Neuronal stem cell (in vitro differentiated cells): ENCODE results near the gene MAP3K14. TPM values are rescaled to one million over a fixed set of nuclear protein-coding genes. Genes with fewer than 3 reads are reported as not detected.
A peak's percentile ranks its signal among the peaks of the same experiment; 100 is the strongest.

Experiments
- DNase-seq: peaks from one replicate; pipeline ENCODE4 v3.0.0-alpha.2; 2013; ENCODE audit warnings: low spot score
- H2AFZ ChIP-seq: one replicate; pipeline ENCODE4 v1.6.1; 2013; ENCODE audit warnings: mild to moderate bottlenecking, low read length, inconsistent platforms
- H2AK5ac ChIP-seq: 2 replicates; pipeline ENCODE4 v1.6.1; 2013; ENCODE audit warnings: low read depth, mild to moderate bottlenecking, inconsistent platforms, low read length, moderate library complexity, mixed read lengths
- H2BK120ac ChIP-seq: 2 replicates; pipeline ENCODE4 v1.6.1; 2013; ENCODE audit warnings: low read depth, mild to moderate bottlenecking, inconsistent platforms, low read length, moderate library complexity, mixed read lengths
- H2BK12ac ChIP-seq: one replicate; pipeline ENCODE4 v1.6.1; 2013; ENCODE audit warnings: low read length, inconsistent platforms
- H2BK15ac ChIP-seq: 2 replicates; pipeline ENCODE4 v1.6.1; 2013; ENCODE audit warnings: mild to moderate bottlenecking, low read length, inconsistent platforms, mixed read lengths
- H2BK5ac ChIP-seq: one replicate; pipeline ENCODE4 v1.6.1; 2013; ENCODE audit warnings: inconsistent platforms, mild to moderate bottlenecking, low read length, moderate library complexity
- H3K14ac ChIP-seq: one replicate; pipeline ENCODE4 v1.6.1; 2013; ENCODE audit warnings: low read length, inconsistent platforms
- H3K18ac ChIP-seq: 2 replicates; pipeline ENCODE4 v1.6.1; 2013; ENCODE audit warnings: low read length, inconsistent platforms
- H3K23ac ChIP-seq: 2 replicates; pipeline ENCODE4 v1.6.1; 2013; ENCODE audit warnings: low read depth, mild to moderate bottlenecking, mixed read lengths, low read length, inconsistent platforms; ENCODE audit not compliant: poor library complexity
- H3K27ac ChIP-seq: replicated peaks from 3 replicates; pipeline ENCODE4 v1.5.1; 2013; ENCODE audit warnings: low read length, inconsistent platforms
- H3K27me3 ChIP-seq, 3 experiments: 2 replicates each; pipeline ENCODE4 v1.6.1; 2013; ENCODE audit warnings: low read length in 3 of 3, mild to moderate bottlenecking in 2 of 3, inconsistent platforms in 1 of 3, low read depth in 1 of 3, mixed read lengths in 1 of 3, moderate library complexity in 1 of 3; ENCODE audit not compliant: control insufficient read depth in 3 of 3, insufficient read depth in 3 of 3
- H3K36me3 ChIP-seq, 2 donors: replicated peaks in 1 of 2; 2 replicates each; pipeline ENCODE4 v1.6.1; 2013; ENCODE audit warnings: low read length in 2 of 2; ENCODE audit not compliant: control insufficient read depth in 2 of 2, insufficient read depth in 2 of 2
- H3K4ac ChIP-seq: 2 replicates; pipeline ENCODE4 v1.6.1; 2013; ENCODE audit warnings: inconsistent platforms, mild to moderate bottlenecking, low read length, moderate library complexity
- H3K4me1 ChIP-seq, 2 donors: 1 replicate in 1 of 2; 2 replicates in 1 of 2; pipeline ENCODE4 v1.6.1; 2013; ENCODE audit warnings: low read length in 2 of 2, low read depth in 1 of 2; ENCODE audit not compliant: control insufficient read depth in 2 of 2, insufficient read depth in 1 of 2
- H3K4me2 ChIP-seq: one replicate; pipeline ENCODE4 v1.6.1; 2013; ENCODE audit warnings: mild to moderate bottlenecking, low read length, inconsistent platforms; ENCODE audit not compliant: insufficient read depth, poor library complexity, severe bottlenecking
- H3K4me3 ChIP-seq, 2 donors: 2 replicates each; pipeline ENCODE4 v1.5.1; 2013; ENCODE audit warnings: low read length in 2 of 2, mild to moderate bottlenecking in 2 of 2, inconsistent platforms in 1 of 2, moderate library complexity in 1 of 2
- H3K79me1 ChIP-seq: one replicate; pipeline ENCODE4 v1.6.1; 2013; ENCODE audit warnings: low read depth, mild to moderate bottlenecking, inconsistent platforms, low read length, moderate library complexity
- H3K9ac ChIP-seq: one replicate; pipeline ENCODE4 v1.6.1; 2013; ENCODE audit warnings: mild to moderate bottlenecking, low read depth, low read length, inconsistent platforms; ENCODE audit not compliant: poor library complexity
- H3K9me3 ChIP-seq, 2 donors: replicated peaks in 1 of 2; 2 replicates each; pipeline versions ENCODE3 to v1.6.1; 2013; ENCODE audit warnings: low read length in 2 of 2, mild to moderate bottlenecking in 2 of 2, inconsistent platforms in 1 of 2, low read depth in 1 of 2, mixed read lengths in 1 of 2, moderate library complexity in 1 of 2; ENCODE audit not compliant: control insufficient read depth in 2 of 2, insufficient read depth in 1 of 2
- H4K8ac ChIP-seq: one replicate; pipeline ENCODE4 v1.6.1; 2013; ENCODE audit warnings: low read depth, mild to moderate bottlenecking, inconsistent platforms, low read length, moderate library complexity
- H4K91ac ChIP-seq: one replicate; pipeline ENCODE4 v1.6.1; 2013; ENCODE audit warnings: low read length, low read depth, mild to moderate bottlenecking, inconsistent platforms; ENCODE audit not compliant: poor library complexity
- WGBS, 2 donors: extraction: QIAGEN DNeasy Blood & Tissue Kit; methylation state at CpG; one replicate each; pipeline ENCODE4 v1.1.7; 2013; ENCODE audit warnings: missing lambda C conversion rate in 2 of 2, mixed read lengths in 1 of 2; ENCODE audit not compliant: insufficient read length in 2 of 2, insufficient replicate concordance in 1 of 2; ENCODE audit errors: extremely low coverage in 2 of 2; 5-methylcytosine and 5-hydroxymethylcytosine counted together
- polyA plus RNA-seq, 2 experiments: library from polyadenylated mRNA; stranded (reverse); fragments of 200-250 nt; gene quantifications; one replicate each; pipeline ENCODE4 v1.2.3, GENCODE V29; 2013

The MAP3K14 gene
- polyA plus RNA-seq (2013, experiment 1 of 2) = 3.2 TPM
- 3.2 TPM for polyA plus RNA-seq (2013, experiment 2 of 2)

- no peak for DNase-seq
- no CpG with 5 or more reads among the region's 83 CpGs for WGBS, 2 donors
- peak within 1 kb of the TSS; percentile 94 for H3K27ac ChIP-seq
Measured at GRCh38 chr17:45316434-45317110, at the start of gene MAP3K14. MAP3K14 (minus strand) TSS chr17:45317020; CDS start chr17:45290745, 26,275 bp downstream.

GRCh38 chr17:45366049-45366448 lies 49.2 kb upstream of the MAP3K14 start:
- Histone ChIP-seq H3K9me3 (peaks cover 0 to 2% of the 10 kb centered on the region in 2 donors), H3K36me3 (no peaks in the 10 kb centered on the region), H3K4me3 (no peak overlapping the region), H2BK5ac (peak overlapping the region; percentile 72), H2AFZ (no peak overlapping the region), H3K18ac (no peak overlapping the region), H3K9ac (no peak overlapping the region), H3K14ac (no peak overlapping the region), H2BK12ac (no peak overlapping the region), H2AK5ac (peak overlapping the region; percentile 25), H4K91ac (no peak overlapping the region), H3K79me1 (no peaks in the 10 kb centered on the region), H3K4ac (no peak overlapping the region), H3K4me1 (peaks cover 4 to 14% of the 10 kb centered on the region in 2 donors), H3K27me3 (peaks cover 0 to 4% (median 0%) of the 10 kb centered on the region in 3 experiments), H2BK120ac (no peak overlapping the region), H3K23ac (no peak overlapping the region), H4K8ac (no peak overlapping the region), H3K4me2 (no peak overlapping the region), H3K27ac (no peak overlapping the region), H2BK15ac (peak overlapping the region; percentile 20)
- no peak for DNase-seq
- no CpG with 5 or more reads among the region's 3 CpGs for WGBS, 2 donors

More at GRCh38 chr17:45316434-45317110, at the start of gene MAP3K14:
- Histone ChIP-seq H3K79me1 (peaks cover 5% of the 10 kb centered on the region), H3K4ac (no peak within 1 kb of the TSS), H3K9ac (peak within 1 kb of the TSS; percentile 98), H2BK5ac (no peak within 1 kb of the TSS), H2BK15ac (peak within 1 kb of the TSS; percentile 42), H3K14ac (peak within 1 kb of the TSS; percentile 89), H3K23ac (peak within 1 kb of the TSS; percentile 62), H3K18ac (peak within 1 kb of the TSS; percentile 96), H3K4me1 (peaks cover 6 to 31% of the 10 kb centered on the region in 2 donors), H3K9me3 (no peaks in the 10 kb centered on the region), H3K4me2 (peak within 1 kb of the TSS; percentile 80), H2AK5ac (peak within 1 kb of the TSS; percentile 23), H2BK12ac (no peak within 1 kb of the TSS), H2AFZ (peak within 1 kb of the TSS; percentile 94), H3K4me3 (peak within 1 kb of the TSS; percentile 83 to 90), H3K27me3 (no peaks in the 10 kb centered on the region), H4K8ac (no peak within 1 kb of the TSS), H2BK120ac (no peak within 1 kb of the TSS), H3K36me3 (peaks cover 0 to 3% of the 10 kb centered on the region in 2 donors), H4K91ac (peak within 1 kb of the TSS; percentile 74)

GRCh38 chr17:45364531-45365390 lies 47.9 kb upstream of the MAP3K14 start:
- no peaks in the 10 kb centered on the region for H3K36me3 ChIP-seq
- peak overlapping the region; percentile 74 for H3K18ac ChIP-seq
- no peak overlapping the region for H3K27ac ChIP-seq
- peaks cover 0 to 2% of the 10 kb centered on the region in 2 donors for H3K9me3 ChIP-seq
- H2BK120ac ChIP-seq = no peak overlapping the region
- H3K4ac ChIP-seq = peak overlapping the region; percentile 26
- H3K4me3 ChIP-seq = no peak overlapping the region
- peak overlapping the region; percentile 42 for H2AK5ac ChIP-seq
- H3K4me2 ChIP-seq = no peak overlapping the region
- H3K27me3 ChIP-seq = peaks cover 0 to 4% (median 0%) of the 10 kb centered on the region in 3 experiments
- peak overlapping the region; percentile 88 for H2AFZ ChIP-seq
- no peaks in the 10 kb centered on the region for H3K79me1 ChIP-seq
- no CpG with 5 or more reads among the region's 17 CpGs for WGBS, 2 donors
- H3K14ac ChIP-seq = no peak overlapping the region
- H4K8ac ChIP-seq = peak overlapping the region; percentile 70
- no peak overlapping the region for H2BK5ac ChIP-seq
- peaks cover 4 to 14% of the 10 kb centered on the region in 2 donors for H3K4me1 ChIP-seq
- peak overlapping the region; percentile 17 for H3K23ac ChIP-seq
- no peak for DNase-seq
- H4K91ac ChIP-seq = no peak overlapping the region
- H3K9ac ChIP-seq = no peak overlapping the region
- peak overlapping the region; percentile 59 for H2BK15ac ChIP-seq
- no peak overlapping the region for H2BK12ac ChIP-seq

DNA sequence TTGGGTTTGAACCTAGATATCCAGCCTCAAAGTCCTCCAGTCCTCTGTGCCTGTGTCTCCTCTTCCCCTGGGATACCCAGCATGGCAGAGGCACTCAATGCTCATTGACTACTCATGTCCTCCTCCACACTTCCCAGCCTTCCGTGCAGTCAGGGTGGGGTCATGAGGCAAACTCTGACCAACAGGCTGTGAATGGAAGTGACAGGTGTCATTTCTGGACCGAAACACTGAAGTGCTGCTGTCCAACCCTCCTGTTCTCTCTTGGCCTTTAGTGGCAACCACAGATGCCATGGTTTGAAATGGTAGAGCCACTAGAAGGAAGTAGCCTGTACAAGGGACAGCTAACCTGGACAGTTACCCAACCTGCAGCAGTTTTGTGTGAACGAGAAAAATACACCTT lies 46.7 kb upstream of the MAP3K14 start:
- no peak for DNase-seq
- Histone ChIP-seq H3K23ac (no peak overlapping the region), H2AK5ac (no peak overlapping the region), H2BK15ac (no peak overlapping the region), H3K27ac (no peak overlapping the region), H3K79me1 (no peaks in the 10 kb centered on the region), H3K36me3 (no peaks in the 10 kb centered on the region), H3K9me3 (peaks cover 0 to 2% of the 10 kb centered on the region in 2 donors), H2BK120ac (no peak overlapping the region), H3K4me2 (no peak overlapping the region), H3K4ac (no peak overlapping the region), H3K18ac (no peak overlapping the region), H3K4me1 (peaks cover 4 to 14% of the 10 kb centered on the region in 2 donors), H4K91ac (no peak overlapping the region), H3K27me3 (peaks cover 0 to 4% (median 0%) of the 10 kb centered on the region in 3 experiments), H3K14ac (no peak overlapping the region), H2AFZ (no peak overlapping the region), H2BK5ac (no peak overlapping the region), H4K8ac (no peak overlapping the region), H3K4me3 (no peak overlapping the region), H3K9ac (no peak overlapping the region), H2BK12ac (no peak overlapping the region)
- WGBS, 2 donors = no CpG with 5 or more reads among the region's 3 CpGs
